ENCODE results near the gene KCNK10. TPM values are rescaled to one million over a fixed set of nuclear protein-coding genes. Genes with fewer than 3 reads are reported as not detected.

Gene KCNK10
- total and polyA plus RNA-seq, 7 donors, result under 0.01 TPM; not detected in 6

DNA sequence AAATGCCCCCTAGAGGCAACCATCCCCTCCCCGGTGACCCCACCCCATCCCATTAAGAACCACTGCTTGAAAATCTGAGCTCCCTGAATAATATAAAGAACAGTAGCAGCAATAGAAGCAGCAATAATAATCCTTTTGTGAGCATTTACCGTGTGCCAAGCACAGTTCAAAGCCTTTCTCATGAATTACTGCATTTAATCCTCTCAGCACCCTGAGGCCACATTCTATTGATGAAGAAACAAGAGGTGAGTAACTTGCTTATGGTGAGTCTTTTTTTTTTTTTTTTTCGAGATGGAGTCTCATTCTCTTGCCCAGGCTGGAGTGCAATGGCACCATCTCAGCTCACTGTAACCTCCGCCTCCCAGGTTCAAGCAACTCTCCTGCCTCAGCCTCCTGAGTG lies 65.0 kb downstream of the KCNK10 start:
- ATAC-seq, result no peak
- TF ChIP-seq, protein P1, sequence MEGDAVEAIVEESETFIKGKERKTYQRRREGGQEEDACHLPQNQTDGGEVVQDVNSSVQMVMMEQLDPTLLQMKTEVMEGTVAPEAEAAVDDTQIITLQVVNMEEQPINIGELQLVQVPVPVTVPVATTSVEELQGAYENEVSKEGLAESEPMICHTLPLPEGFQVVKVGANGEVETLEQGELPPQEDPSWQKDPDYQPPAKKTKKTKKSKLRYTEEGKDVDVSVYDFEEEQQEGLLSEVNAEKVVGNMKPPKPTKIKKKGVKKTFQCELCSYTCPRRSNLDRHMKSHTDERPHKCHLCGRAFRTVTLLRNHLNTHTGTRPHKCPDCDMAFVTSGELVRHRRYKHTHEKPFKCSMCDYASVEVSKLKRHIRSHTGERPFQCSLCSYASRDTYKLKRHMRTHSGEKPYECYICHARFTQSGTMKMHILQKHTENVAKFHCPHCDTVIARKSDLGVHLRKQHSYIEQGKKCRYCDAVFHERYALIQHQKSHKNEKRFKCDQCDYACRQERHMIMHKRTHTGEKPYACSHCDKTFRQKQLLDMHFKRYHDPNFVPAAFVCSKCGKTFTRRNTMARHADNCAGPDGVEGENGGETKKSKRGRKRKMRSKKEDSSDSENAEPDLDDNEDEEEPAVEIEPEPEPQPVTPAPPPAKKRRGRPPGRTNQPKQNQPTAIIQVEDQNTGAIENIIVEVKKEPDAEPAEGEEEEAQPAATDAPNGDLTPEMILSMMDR (IDR thresholded peaks at IDR 0.05), result no peak
- H3K27ac ChIP-seq, result no peak overlapping the region
- no peaks in the 10 kb centered on the region for H3K9me3 ChIP-seq
- H3K36me3 ChIP-seq (ENCODE audit: insufficient read depth in 1 of 2, low read depth in 1 of 2), result no peaks in the 10 kb centered on the region
- H3K4me3 ChIP-seq, result no peak overlapping the region
- DNase-seq, result no peak
- 73 to 82% (median 74%) methylated on average over 4 of the region's 4 CpGs for WGBS, 3 donors
- peaks cover 0 to 3% (median 0%) of the 10 kb centered on the region in 3 donors for H3K27me3 ChIP-seq (ENCODE audit: insufficient read depth in 3 of 3, low read length in 2 of 3)
- no peaks in the 10 kb centered on the region for H3K4me1 ChIP-seq
- intact Hi-C loops (cut with DNase I), result no loop called here

DNA sequence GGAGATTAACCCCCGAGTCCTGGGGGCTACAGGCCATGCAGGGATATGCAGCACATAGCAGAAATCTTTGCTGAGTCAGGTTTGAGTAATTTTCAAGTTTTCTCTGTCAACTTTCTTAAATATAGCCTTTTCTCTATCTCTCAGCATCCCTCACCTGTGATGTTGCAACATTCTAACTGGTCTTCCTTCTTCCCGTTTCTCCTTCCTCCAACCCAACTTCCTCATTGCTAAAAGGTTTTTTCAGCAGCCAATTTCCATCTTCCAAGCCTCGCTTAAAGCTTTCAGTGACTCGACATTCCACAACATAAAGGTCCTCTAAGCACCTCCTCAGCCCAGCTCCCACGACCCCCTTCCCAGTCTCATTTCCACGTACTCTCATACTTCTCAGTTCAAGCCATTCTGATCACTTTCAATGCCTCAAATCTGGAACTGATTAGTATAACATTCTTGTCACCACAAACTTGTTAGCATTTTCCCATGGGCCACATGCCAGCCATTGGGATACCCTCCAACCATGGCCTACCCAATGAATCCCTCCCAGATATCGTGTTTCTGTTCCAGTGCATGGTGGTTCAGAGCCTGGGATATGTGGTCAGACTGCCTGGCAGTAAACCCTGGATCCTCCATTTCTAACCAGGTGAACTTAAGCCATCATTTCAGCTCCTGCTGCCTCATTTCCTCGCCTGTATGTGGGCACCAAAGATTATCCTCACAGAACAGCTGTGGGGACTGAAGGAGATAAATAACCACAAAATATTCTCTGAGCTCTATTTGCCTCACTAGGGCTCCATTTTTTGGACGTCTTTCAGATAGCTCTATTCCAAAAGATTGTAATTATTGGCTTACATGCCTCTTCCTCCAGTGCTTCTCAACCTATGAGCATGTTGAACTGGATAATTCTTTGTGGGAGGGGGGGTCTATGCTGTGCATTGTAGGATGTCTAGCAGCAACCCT lies 65.8 kb downstream of the KCNK10 start:
- DNase-seq (no peak), ATAC-seq (no peak)
- H3K4me3 ChIP-seq, result no peak overlapping the region
- no peaks in the 10 kb centered on the region for H3K9me3 ChIP-seq
- TF ChIP-seq, protein P1 (IDR thresholded peaks at IDR 0.05), result no peak
- H3K4me1 ChIP-seq, result no peaks in the 10 kb centered on the region
- H3K27ac ChIP-seq, result no peak overlapping the region
- 19 to 31% (median 19%) methylated on average over 9 of the region's 9 CpGs for whole genome bisulfite sequencing, 3 donors
- H3K36me3 ChIP-seq (ENCODE audit: insufficient read depth in 1 of 2, low read depth in 1 of 2), result no peaks in the 10 kb centered on the region
- peaks cover 0 to 3% (median 0%) of the 10 kb centered on the region in 3 donors for H3K27me3 ChIP-seq (ENCODE audit: insufficient read depth in 3 of 3, low read length in 2 of 3)
- intact Hi-C loops (cut with DNase I), result no loop called here

DNA sequence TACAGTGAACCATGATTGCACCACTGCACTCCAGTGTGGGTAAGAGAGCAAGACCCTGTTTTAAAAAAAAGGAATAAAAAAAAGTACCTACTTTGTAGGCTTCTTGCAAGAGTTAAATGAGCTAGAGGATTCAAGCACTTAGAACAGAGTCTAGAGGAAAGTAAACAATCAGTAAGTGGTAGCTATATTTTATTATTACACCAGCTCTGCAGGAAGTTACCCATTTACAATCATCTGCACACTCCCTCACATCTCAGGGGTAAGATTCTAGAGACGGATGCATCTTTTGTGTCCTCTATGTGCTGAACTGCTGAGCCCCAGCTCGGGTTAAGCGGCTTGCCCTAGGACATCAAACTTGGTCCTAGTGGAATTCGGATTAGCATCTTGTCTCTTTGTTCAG lies 67.3 kb downstream of the KCNK10 start:
- Histone ChIP-seq H3K9me3 (no peaks in the 10 kb centered on the region), H3K4me1 (no peaks in the 10 kb centered on the region), H3K27me3 (ENCODE audit: insufficient read depth in 3 of 3, low read length in 2 of 3) (peaks cover 0 to 3% (median 0%) of the 10 kb centered on the region in 3 donors), H3K36me3 (ENCODE audit: insufficient read depth in 1 of 2, low read depth in 1 of 2) (no peaks in the 10 kb centered on the region), H3K4me3 (no peak overlapping the region), H3K27ac (no peak overlapping the region)
- ATAC-seq, result no peak
- WGBS, 3 donors, result 67 to 71% (median 70%) methylated on average over 4 of the region's 4 CpGs
- intact Hi-C loops (cut with DNase I), result no loop called here
- DNase-seq, result no peak
- TF ChIP-seq, protein P1 (IDR thresholded peaks at IDR 0.05), result no peak

DNA sequence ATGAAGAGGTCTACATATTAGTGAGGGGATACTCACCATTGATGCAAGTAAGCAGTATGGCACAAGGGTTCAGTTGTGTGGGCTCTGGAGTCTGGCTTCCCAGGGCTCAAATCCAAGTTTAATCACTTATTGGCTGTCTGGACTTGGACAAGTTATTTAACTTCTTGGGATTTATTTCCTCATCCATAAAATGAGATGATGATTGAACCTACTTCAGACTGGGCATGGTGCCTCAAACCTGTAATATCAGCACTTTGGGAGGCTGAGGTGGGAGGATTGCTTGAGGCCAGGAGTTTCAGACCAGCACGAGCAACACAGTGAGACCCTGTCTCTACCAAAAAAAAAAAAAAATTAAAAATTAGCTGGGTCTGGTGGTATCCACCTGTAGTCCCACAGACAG lies 67.9 kb downstream of the KCNK10 start:
- TF ChIP-seq, protein P1 (IDR thresholded peaks at IDR 0.05), result no peak
- no peak for DNase-seq
- Histone ChIP-seq H3K36me3 (ENCODE audit: insufficient read depth in 1 of 2, low read depth in 1 of 2) (no peaks in the 10 kb centered on the region), H3K27ac (no peak overlapping the region), H3K4me1 (no peaks in the 10 kb centered on the region), H3K9me3 (no peaks in the 10 kb centered on the region), H3K27me3 (ENCODE audit: insufficient read depth in 3 of 3, low read length in 2 of 3) (peaks cover 0 to 3% (median 0%) of the 10 kb centered on the region in 3 donors), H3K4me3 (no peak overlapping the region)
- ATAC-seq, result no peak
- intact Hi-C loops (cut with DNase I), result no loop called here
- WGBS, 3 donors, result 71 to 89% (median 81%) methylated on average over 1 of the region's 1 CpG
